B cell (primary cell): ENCODE data around the gene PFKFB3. TPM values are rescaled to one million over a fixed set of nuclear protein-coding genes. Genes with fewer than 3 reads are reported as not detected.

Source experiments
- ATAC-seq: fragments of 200-7000 bp; cut with Tn5 transposase; one replicate; pipeline ENCODE4 v1.10.0; 2021; ENCODE audit warnings: low read depth, mild to moderate bottlenecking, moderate number of reproducible peaks, moderate library complexity
- CTCF ChIA-PET: fragments of 350-600 bp; sonication (Branson Sonifier 250); formaldehyde crosslinking; loops from one replicate; lab custom pipeline; 2021; ENCODE audit warnings: antibody characterized with exemption, inconsistent platforms; lab: Charles Lee
- POLR2A ChIA-PET: fragments of 350-600 bp; sonication (Branson Sonifier 250); formaldehyde crosslinking; loops from one replicate; lab custom pipeline; 2021; ENCODE audit warnings: antibody characterized with exemption; lab: Charles Lee
- DNase-seq: peaks from one replicate; pipeline ENCODE4 v3.0.0; 2013
- H2AFZ ChIP-seq: 2 replicates; pipeline ENCODE4 v1.6.1; 2012; ENCODE audit warnings: mild to moderate bottlenecking, low read depth, low read length; ENCODE audit not compliant: insufficient read depth, poor library complexity, severe bottlenecking
- H3K27ac ChIP-seq, 2 donors: 1 replicate in 1 of 2; 2 replicates in 1 of 2; pipeline ENCODE4 v1.5.1; 2012 to 2013; ENCODE audit warnings: low read length in 2 of 2, mild to moderate bottlenecking in 2 of 2, moderate library complexity in 1 of 2
- H3K27me3 ChIP-seq, 4 experiments: fragments of 200-600 bp in 1 of 4; sonication (generic) in 1 of 4; replicated peaks in 1 of 4; 1 replicate in 2 of 4; 2 replicates in 2 of 4; pipeline versions ENCODE4 v1.6.1 to v1.7.0; 2013 to 2016; ENCODE audit warnings: low read length in 3 of 4, mild to moderate bottlenecking in 2 of 4, mixed read lengths in 1 of 4, moderate library complexity in 1 of 4; ENCODE audit not compliant: insufficient read depth in 4 of 4, control insufficient read depth in 3 of 4; ENCODE audit errors: control extremely low read depth in 1 of 4
- H3K36me3 ChIP-seq, 2 experiments: replicated peaks in 1 of 2; 1 replicate in 1 of 2; 2 replicates in 1 of 2; pipeline versions ENCODE4 v1.6.1 to v1.7.1; 2013; ENCODE audit warnings: low read length in 1 of 2; ENCODE audit not compliant: insufficient read depth in 2 of 2, control insufficient read depth in 1 of 2; ENCODE audit errors: control extremely low read depth in 1 of 2, extremely low read depth in 1 of 2
- H3K4me1 ChIP-seq, 2 donors: fragments of 200-600 bp in 1 of 2; sonication (generic) in 1 of 2; 1 replicate in 1 of 2; 2 replicates in 1 of 2; pipeline versions ENCODE4 v1.5.1 to v1.6.1; 2013 to 2017; ENCODE audit warnings: low read length in 2 of 2; ENCODE audit not compliant: control insufficient read depth in 2 of 2, insufficient read depth in 2 of 2
- H3K4me2 ChIP-seq: replicated peaks from 2 replicates; pipeline ENCODE3; 2012; ENCODE audit warnings: mild to moderate bottlenecking, low read depth, low read length; ENCODE audit not compliant: poor library complexity, severe bottlenecking
- H3K4me3 ChIP-seq, 5 experiments: fragments of 200-600 bp in 1 of 5; sonication (generic) in 1 of 5; 1 replicate in 3 of 5; 2 replicates in 2 of 5; pipeline versions ENCODE4 v1.5.1 to v1.7.0; 2011 to 2016; ENCODE audit warnings: low read length in 4 of 5, mild to moderate bottlenecking in 4 of 5, low read depth in 2 of 5, control low read depth in 1 of 5, moderate library complexity in 1 of 5; ENCODE audit not compliant: insufficient read depth in 1 of 5; ENCODE audit errors: control extremely low read depth in 1 of 5, extremely low read depth in 1 of 5
- H3K79me2 ChIP-seq: fragments of 200-600 bp; sonication (generic); one replicate; pipeline ENCODE4 v1.6.0; 2016; ENCODE audit warnings: low read length; ENCODE audit not compliant: control insufficient read depth, insufficient read depth
- H3K9ac ChIP-seq: fragments of 200-600 bp; sonication (generic); 2 replicates; pipeline ENCODE4 v1.6.1; 2017; ENCODE audit warnings: mild to moderate bottlenecking, low read length, moderate library complexity
- H3K9me3 ChIP-seq, 3 donors: one replicate each; pipeline versions ENCODE4 v1.6.1 to v1.7.1; 2013; ENCODE audit warnings: low read length in 2 of 3; ENCODE audit not compliant: control insufficient read depth in 2 of 3, insufficient read depth in 1 of 3; ENCODE audit errors: control extremely low read depth in 1 of 3
- H4K20me1 ChIP-seq: 2 replicates; pipeline ENCODE4 v1.6.0; 2012; ENCODE audit warnings: mild to moderate bottlenecking, low read length; ENCODE audit not compliant: insufficient read depth, control insufficient read depth, poor library complexity, severe bottlenecking
- H3K27ac Mint-ChIP-seq: one replicate; pipeline ENCODE4 v1.8.0; 2021; ENCODE audit warnings: mixed read lengths
- H3K27me3 Mint-ChIP-seq: one replicate; pipeline ENCODE4 v1.8.0; 2021; ENCODE audit warnings: mixed read lengths
- H3K4me1 Mint-ChIP-seq: one replicate; pipeline ENCODE4 v1.8.0; 2021; ENCODE audit warnings: mixed read lengths
- H3K4me3 Mint-ChIP-seq: one replicate; pipeline ENCODE4 v1.8.0; 2021; ENCODE audit warnings: mixed read lengths
- H3K9me3 Mint-ChIP-seq: one replicate; pipeline ENCODE4 v1.8.0; 2022; ENCODE audit warnings: mixed read lengths; ENCODE audit not compliant: insufficient read depth
- CTCF ChIP-seq: fragments of 200-600 bp; IDR thresholded peaks from one replicate; pipeline ENCODE4 v1.8.0; 2022; ENCODE audit warnings: antibody characterized with exemption, mild to moderate bottlenecking
- EZH2 ChIP-seq: IDR thresholded peaks from 2 replicates; pipeline ENCODE4 v1.6.1; 2012; ENCODE audit warnings: borderline replicate concordance, low read depth, mild to moderate bottlenecking, moderate library complexity, low read length; ENCODE audit not compliant: insufficient read depth, poor library complexity, severe bottlenecking
- WGBS: methylation state at CpG from one replicate; pipeline ENCODE4 v1.1.5; 2013; ENCODE audit warnings: missing lambda C conversion rate; ENCODE audit not compliant: insufficient coverage; 5-methylcytosine and 5-hydroxymethylcytosine counted together
- intact Hi-C: fragments of 100-400 bp; cut with micrococcal nuclease; formaldehyde crosslinking; loops from one replicate; pipeline ENCODE4 v1.10.0; 2022
- polyA plus RNA-seq: library from polyadenylated mRNA; depleted of rRNA; stranded (reverse); fragments of >200 nt; gene quantifications from 2 replicates; pipeline ENCODE4 v1.2.3, GENCODE V29; 2012
- total RNA-seq, 2 donors: library from RNA; stranded (reverse); fragments of 120-200 nt in 1 of 2; gene quantifications; 1 replicate in 1 of 2; 2 replicates in 1 of 2; pipeline versions ENCODE4 v1.2.3 to v1.2.4, GENCODE V29; 2013 to 2022

The PFKFB3 gene
- total and polyA plus RNA-seq, 2 donors (not counting 1 experiment from before 2014, with no cell fraction given), result 13.2 to 239 TPM

DNA sequence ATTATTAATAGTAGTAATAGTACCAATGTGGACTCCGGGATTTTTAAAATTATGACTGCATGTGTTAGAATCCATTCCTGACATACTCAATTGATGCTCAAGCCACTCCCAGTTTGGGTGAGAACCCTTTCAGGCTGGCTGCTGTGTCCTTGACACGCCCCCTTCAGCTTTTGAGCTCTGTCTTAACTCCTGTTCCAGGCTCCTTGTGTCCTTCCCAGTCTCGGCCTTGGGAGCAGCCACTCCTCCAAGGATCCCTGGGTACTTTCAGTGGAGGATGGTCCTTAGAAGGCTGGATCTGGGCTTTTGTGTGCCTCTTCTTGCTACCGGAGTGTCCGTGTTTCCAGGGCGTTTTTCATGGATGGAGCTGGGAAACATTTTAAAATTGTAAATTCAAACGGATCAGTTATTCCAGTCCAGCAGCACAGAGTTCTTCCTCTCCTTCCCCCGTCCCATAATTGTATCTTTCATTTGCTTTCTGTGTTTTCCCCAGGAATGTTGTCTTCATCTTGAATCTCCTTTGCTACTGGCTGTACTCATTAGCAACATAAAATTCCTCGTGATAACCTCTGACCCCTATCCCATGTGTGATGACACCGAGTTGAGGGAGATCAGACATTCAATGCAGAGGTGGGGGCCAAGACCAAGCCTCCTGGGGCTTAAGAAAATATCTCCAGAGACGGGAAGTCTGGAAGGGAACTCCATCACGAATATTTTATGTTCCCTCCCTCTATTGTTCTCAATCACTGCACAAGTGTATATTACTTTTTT, 40.0 kb upstream of the PFKFB3 start:
- intact Hi-C loops, result loop anchor here (1.0 to 10.0 kb wide), 3 partner anchors 18 to 478 kb away; partner anchors contain the start of gene TASOR2
- ATAC-seq, result no peak
- H3K4me1 Mint-ChIP-seq, result peaks cover 37% of the 10 kb centered on the region
- Histone ChIP-seq H3K4me2 (peak overlapping the region; percentile 98), H3K36me3 (peaks cover 1 to 7% of the 10 kb centered on the region in 2 experiments), H3K27me3 (no peaks in the 10 kb centered on the region), H3K9me3 (no peaks in the 10 kb centered on the region), H3K9ac (peak overlapping the region; percentile 87), H3K79me2 (peaks cover 59% of the 10 kb centered on the region), H2AFZ (peak overlapping the region; percentile 94), H3K4me1 (peaks cover 16 to 19% of the 10 kb centered on the region in 2 donors), H3K4me3 (peak overlapping the region in 4 of 5 experiments; percentile 42 to 84 (median 60)), H4K20me1 (peaks cover 27% of the 10 kb centered on the region), H3K27ac (peak overlapping the region; percentile 75 to 78)
- ChIA-PET CTCF (interaction anchor here (0.8 to 2.9 kb wide), 7 partner anchors 11 to 243 kb away, joined by 3 to 22 read pairs (median 6); partner anchors contain the start of gene PFKFB3), POLR2A (interaction anchor here (0.8 to 1.5 kb wide), 6 partner anchors 12 to 311 kb away, joined by 3 to 6 read pairs (median 4); no protein-coding TSS in a partner anchor)
- TF ChIP-seq CTCF (no peak), EZH2 (no peak)
- whole genome bisulfite sequencing, result 65% methylated on average over 5 of the region's 12 CpGs
- H3K9me3 Mint-ChIP-seq, result no peaks in the 10 kb centered on the region
- peak overlapping the region; percentile 77 for H3K4me3 Mint-ChIP-seq
- peak overlapping the region; percentile 69 for H3K27ac Mint-ChIP-seq
- DNase-seq, result no peak
- no peaks in the 10 kb centered on the region for H3K27me3 Mint-ChIP-seq
